HCT116 (cell line): Measurements from ENCODE around the gene TMED7. TPM values are rescaled to one million over a fixed set of nuclear protein-coding genes. Genes with fewer than 3 reads are reported as not detected.

ENCODE experiments used
- ATAC-seq: fragments of 200-7000 bp; cut with Tn5 transposase; 2 replicates; pipeline ENCODE4 v1.9.1; 2020; ENCODE audit warnings: mild to moderate bottlenecking, moderate library complexity
- BruUV-seq: library from RNA; stranded (reverse); fragments of 400-500 nt; replicated peaks from 2 replicates; lab custom pipeline; 2021; lab: Mats Ljungman, UMichigan
- CTCF ChIA-PET: fragments of 300-600 bp; sonication (Branson Sonifier 250); formaldehyde crosslinking; loops from one replicate; lab custom pipeline; 2021; ENCODE audit warnings: antibody characterized with exemption; lab: Charles Lee
- POLR2A ChIA-PET: fragments of 300-600, 350-600 bp; sonication (Branson Sonifier 250); formaldehyde crosslinking; loops from one replicate; lab custom pipeline; 2021; ENCODE audit warnings: antibody characterized with exemption; lab: Charles Lee
- RAD21 ChIA-PET, 2 experiments: fragments of 300-600 bp; sonication (Branson Sonifier 250); formaldehyde crosslinking; loops; one replicate each; lab custom pipeline; 2023; ENCODE audit warnings: low total read pairs in 2 of 2; ENCODE audit not compliant: uncharacterized antibody in 2 of 2, unreplicated experiment in 2 of 2, low non-redundant PET in 1 of 2; lab: Charles Lee
- DNase-seq: peaks from one replicate; pipeline ENCODE4 v3.0.0-alpha.2; 2010; ENCODE audit warnings: low read depth, low spot score
- H2AFZ ChIP-seq: fragments of 200-600 bp; shearing (Covaris generic), sonication (generic); 2 replicates; pipeline ENCODE4 v1.6.1; 2017; ENCODE audit warnings: low read depth, mixed run types, mixed read lengths, antibody characterized with exemption, low read length; ENCODE audit not compliant: poor library complexity, severe bottlenecking
- H3K27ac ChIP-seq: 2 replicates; pipeline ENCODE4 v1.5.1; 2012; ENCODE audit warnings: low read depth, low read length
- H3K27me3 ChIP-seq: fragments of 200-600 bp; sonication (generic); 2 replicates; pipeline ENCODE4 v1.6.1; 2016; ENCODE audit warnings: mixed run types, low read length, mixed read lengths; ENCODE audit not compliant: insufficient read depth
- H3K36me3 ChIP-seq, 2 experiments: fragments of 200-500 bp in 1 of 2; fragments of 200-600 bp in 1 of 2; sonication (Bioruptor generic) in 1 of 2; sonication (generic) in 1 of 2; 2 replicates each; pipeline versions ENCODE4 v1.5.1 to v1.6.1; 2014 to 2016; ENCODE audit warnings: low read length in 2 of 2, inconsistent platforms in 1 of 2, mixed read lengths in 1 of 2, mixed run types in 1 of 2; ENCODE audit not compliant: insufficient read depth in 2 of 2, control insufficient read depth in 1 of 2
- H3K4me1 ChIP-seq, 2 experiments: fragments of 200-600 bp in 1 of 2; sonication (generic) in 1 of 2; 2 replicates each; pipeline versions ENCODE4 v1.5.1 to v1.6.1; 2012 to 2017; ENCODE audit warnings: low read length in 2 of 2, inconsistent platforms in 1 of 2, mild to moderate bottlenecking in 1 of 2, mixed read lengths in 1 of 2, mixed run types in 1 of 2, moderate library complexity in 1 of 2; ENCODE audit not compliant: insufficient read depth in 2 of 2, control insufficient read depth in 1 of 2
- H3K4me2 ChIP-seq: fragments of 200-600 bp; sonication (generic); 2 replicates; pipeline ENCODE4 v1.6.1; 2017; ENCODE audit warnings: mixed run types, low read length, mixed read lengths
- H3K4me3 ChIP-seq, 2 experiments: fragments of 200-600 bp in 1 of 2; sonication (generic) in 1 of 2; replicated peaks in 1 of 2; 2 replicates each; pipeline ENCODE4 v1.5.1; 2011 to 2016; ENCODE audit warnings: low read length in 2 of 2, control low read depth in 1 of 2, low read depth in 1 of 2, mild to moderate bottlenecking in 1 of 2, mixed read lengths in 1 of 2, mixed run types in 1 of 2
- H3K79me2 ChIP-seq: fragments of 200-600 bp; sonication (generic); 2 replicates; pipeline ENCODE4 v1.6.1; 2017; ENCODE audit warnings: mild to moderate bottlenecking, mixed run types, low read length, moderate library complexity, mixed read lengths; ENCODE audit not compliant: insufficient read depth
- H3K9ac ChIP-seq: fragments of 200-600 bp; sonication (generic); 2 replicates; pipeline ENCODE4 v1.6.1; 2016; ENCODE audit warnings: low read length, mixed read lengths
- H3K9me2 ChIP-seq: fragments of 200-600 bp; sonication (generic), shearing (Covaris generic); 2 replicates; pipeline ENCODE4 v1.6.1; 2017; ENCODE audit warnings: mixed run types, mild to moderate bottlenecking, moderate library complexity; ENCODE audit not compliant: insufficient read depth
- H3K9me3 ChIP-seq, 2 experiments: fragments of 200-500 bp in 1 of 2; fragments of 200-600 bp in 1 of 2; sonication (Bioruptor generic) in 1 of 2; sonication (generic) in 1 of 2; 2 replicates each; pipeline ENCODE4 v1.6.1; 2014 to 2017; ENCODE audit warnings: low read length in 2 of 2, mixed read lengths in 2 of 2, inconsistent platforms in 1 of 2, low read depth in 1 of 2, mild to moderate bottlenecking in 1 of 2, mixed run types in 1 of 2, moderate library complexity in 1 of 2; ENCODE audit not compliant: control insufficient read depth in 1 of 2, insufficient read depth in 1 of 2
- H4K20me1 ChIP-seq: fragments of 200-600 bp; sonication (generic), shearing (Covaris generic); 2 replicates; pipeline ENCODE4 v1.6.1; 2017; ENCODE audit warnings: mixed run types, mild to moderate bottlenecking, moderate library complexity; ENCODE audit not compliant: insufficient read depth
- CEBPB ChIP-seq: IDR thresholded peaks from 2 replicates; pipeline ENCODE4 v1.6.1; 2012; ENCODE audit warnings: low read depth
- EGR1 ChIP-seq: IDR thresholded peaks from 2 replicates; pipeline ENCODE4 v1.6.1; 2012; ENCODE audit warnings: low read depth
- FOSL1 ChIP-seq: IDR thresholded peaks from 2 replicates; pipeline ENCODE4 v1.6.1; 2012; ENCODE audit warnings: low read depth
- JUND ChIP-seq: IDR thresholded peaks from 2 replicates; pipeline ENCODE4 v1.6.1; 2012
- POLR2AphosphoS5 ChIP-seq: IDR thresholded peaks from 2 replicates; pipeline ENCODE4 v1.6.1; 2011; ENCODE audit warnings: mild to moderate bottlenecking, low read depth, low read length, moderate library complexity
- SRF ChIP-seq: IDR thresholded peaks from 2 replicates; pipeline ENCODE4 v1.6.1; 2012; ENCODE audit warnings: low read depth
- TCF7L2 ChIP-seq: IDR thresholded peaks from 2 replicates; pipeline ENCODE4 v1.7.0; 2011; ENCODE audit warnings: borderline replicate concordance, inconsistent platforms; ENCODE audit not compliant: insufficient read depth, insufficient read length; ENCODE audit errors: extremely low read depth
- ZNF274 ChIP-seq: fragments of 200-500 bp; sonication (Bioruptor generic); IDR thresholded peaks from 2 replicates; pipeline ENCODE4 v1.6.1; 2014; ENCODE audit warnings: mild to moderate bottlenecking, low read depth, low read length, inconsistent platforms
- intact Hi-C: fragments of 100-400 bp; cut with micrococcal nuclease; formaldehyde crosslinking; loops from 2 replicates; pipeline ENCODE4 v1.10.0; 2022
- total RNA-seq: library from RNA; stranded (reverse); gene quantifications from one replicate; pipeline ENCODE4 v1.2.1, GENCODE V29; 2021; ENCODE audit not compliant: unreplicated experiment
- TF ChIP-seq, protein P1 (sequence below): IDR thresholded peaks from 2 replicates; pipeline ENCODE4 v1.6.1; 2011; ENCODE audit warnings: mild to moderate bottlenecking, low read length, moderate library complexity; ENCODE audit not compliant: insufficient replicate concordance; ENCODE audit errors: extremely low read depth
- TF ChIP-seq, protein P2 (sequence below): IDR thresholded peaks from 2 replicates; pipeline ENCODE4 v1.6.1; 2012
- TF ChIP-seq, protein P3 (sequence below): IDR thresholded peaks from 2 replicates; pipeline ENCODE4 v1.6.1; 2012; ENCODE audit warnings: low read depth
- TF ChIP-seq, protein P4 (sequence below), 3 experiments: fragments of 200-600 bp in 1 of 3; sonication (generic) in 1 of 3; IDR thresholded peaks in 2 of 3; conservative IDR thresholded peaks in 1 of 3; 2 replicates each; pipeline ENCODE4 v1.5.1; 2012 to 2017; ENCODE audit warnings: low read depth in 2 of 3, low read length in 2 of 3, antibody characterized with exemption in 1 of 3, borderline replicate concordance in 1 of 3, control low read depth in 1 of 3, mild to moderate bottlenecking in 1 of 3, mixed read lengths in 1 of 3, mixed run types in 1 of 3, moderate library complexity in 1 of 3; ENCODE audit not compliant: insufficient read depth in 1 of 3

The TMED7 gene
- total RNA-seq, 1 experiment from 2014 or later = 167 TPM

DNA sequence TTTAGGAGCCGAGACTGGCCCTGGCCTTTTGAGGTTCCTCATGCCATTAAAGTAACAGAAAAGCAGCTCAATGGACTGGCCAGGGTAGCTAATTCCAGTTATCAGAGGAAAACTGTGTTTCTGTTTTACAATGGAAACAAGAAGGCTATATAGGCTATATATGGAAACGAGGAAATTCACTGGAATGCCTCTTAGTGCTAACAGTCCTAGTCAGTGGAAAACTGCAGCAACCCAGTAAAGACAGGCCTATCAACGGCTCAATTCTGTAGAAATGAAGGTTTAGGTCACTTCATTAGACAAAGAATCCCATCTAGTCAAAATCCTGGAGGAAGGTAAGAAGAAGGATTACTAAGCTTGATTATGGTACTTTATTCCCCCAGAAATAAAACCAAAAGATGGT lies 20.4 kb downstream of the TMED7 start:
- POLR2A ChIA-PET = interaction anchor here (0.6 kb wide), 1 partner anchor 479 kb away, joined by 3 read pairs; the partner anchor contains the start of gene COMMD10
- H3K79me2 ChIP-seq = peaks cover 58% of the 10 kb centered on the region
- H3K4me1 ChIP-seq = no peaks in the 10 kb centered on the region
- H3K4me2 ChIP-seq = no peak overlapping the region
- TF ChIP-seq JUND (no peak), POLR2AphosphoS5 (no peak), TCF7L2 (no peak)
- TF ChIP-seq, protein P1, sequence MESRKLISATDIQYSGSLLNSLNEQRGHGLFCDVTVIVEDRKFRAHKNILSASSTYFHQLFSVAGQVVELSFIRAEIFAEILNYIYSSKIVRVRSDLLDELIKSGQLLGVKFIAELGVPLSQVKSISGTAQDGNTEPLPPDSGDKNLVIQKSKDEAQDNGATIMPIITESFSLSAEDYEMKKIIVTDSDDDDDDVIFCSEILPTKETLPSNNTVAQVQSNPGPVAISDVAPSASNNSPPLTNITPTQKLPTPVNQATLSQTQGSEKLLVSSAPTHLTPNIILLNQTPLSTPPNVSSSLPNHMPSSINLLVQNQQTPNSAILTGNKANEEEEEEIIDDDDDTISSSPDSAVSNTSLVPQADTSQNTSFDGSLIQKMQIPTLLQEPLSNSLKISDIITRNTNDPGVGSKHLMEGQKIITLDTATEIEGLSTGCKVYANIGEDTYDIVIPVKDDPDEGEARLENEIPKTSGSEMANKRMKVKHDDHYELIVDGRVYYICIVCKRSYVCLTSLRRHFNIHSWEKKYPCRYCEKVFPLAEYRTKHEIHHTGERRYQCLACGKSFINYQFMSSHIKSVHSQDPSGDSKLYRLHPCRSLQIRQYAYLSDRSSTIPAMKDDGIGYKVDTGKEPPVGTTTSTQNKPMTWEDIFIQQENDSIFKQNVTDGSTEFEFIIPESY = no peak
- H3K9me3 ChIP-seq = no peaks in the 10 kb centered on the region
- H3K36me3 ChIP-seq = peaks cover 7 to 15% of the 10 kb centered on the region in 2 experiments
- H4K20me1 ChIP-seq = 0 out of 2 replicates have a peak, but pooled peaks cover 7% of the 10 kb centered on the region
- CTCF ChIA-PET = no interaction called here
- no peaks in the 10 kb centered on the region for H3K9me2 ChIP-seq
- no peak overlapping the region for H3K27ac ChIP-seq
- RAD21 ChIA-PET = no interaction called here
- ATAC-seq (no peak), DNase-seq (no peak)
- H3K4me3 ChIP-seq = no peak overlapping the region
- intact Hi-C loops = no loop called here
- no peaks in the 10 kb centered on the region for H3K27me3 ChIP-seq
- BruUV-seq = no TSS peak
- no peak overlapping the region for H2AFZ ChIP-seq
- no peak overlapping the region for H3K9ac ChIP-seq

DNA sequence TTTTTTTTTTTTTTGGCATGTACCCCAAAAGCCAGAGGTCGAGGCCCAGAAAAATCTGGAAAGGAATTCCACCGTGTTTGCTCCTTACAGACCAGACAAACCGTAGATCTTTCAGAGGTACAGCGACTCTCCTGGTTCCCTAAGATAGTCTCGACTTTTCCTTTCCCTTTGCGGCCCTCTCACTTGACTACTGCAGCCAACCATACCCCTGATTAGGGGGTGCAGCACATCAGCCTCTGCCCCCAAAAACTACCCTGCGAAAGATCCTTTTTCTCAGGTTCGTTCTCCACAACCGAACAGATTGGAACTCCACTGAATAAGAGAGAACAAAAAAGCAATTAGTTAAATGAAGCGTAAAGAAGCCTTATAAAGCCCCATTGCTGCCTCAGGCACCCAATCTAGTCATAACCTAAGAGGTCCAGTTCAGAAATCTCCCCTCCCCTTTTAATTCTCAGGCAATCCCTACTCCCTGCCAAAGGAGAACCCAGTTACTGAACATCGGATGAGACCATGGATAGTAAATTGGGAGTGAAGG lies 23.2 kb downstream of the TMED7 start:
- ATAC-seq (no peak), DNase-seq (no peak)
- intact Hi-C loops = no loop called here
- H4K20me1 ChIP-seq = 0 out of 2 replicates have a peak, but pooled peaks cover 4% of the 10 kb centered on the region
- H3K9ac ChIP-seq = no peak overlapping the region
- H3K27me3 ChIP-seq = no peaks in the 10 kb centered on the region
- peaks cover 7 to 14% of the 10 kb centered on the region in 2 experiments for H3K36me3 ChIP-seq
- H3K9me2 ChIP-seq = no peaks in the 10 kb centered on the region
- peaks cover 35% of the 10 kb centered on the region for H3K79me2 ChIP-seq
- H3K27ac ChIP-seq = no peak overlapping the region
- no peak overlapping the region for H3K4me2 ChIP-seq
- ChIA-PET CTCF (no interaction called here), POLR2A (interaction anchor here (0.6 kb wide), 1 partner anchor 438 kb away, joined by 3 read pairs; no protein-coding TSS in a partner anchor), RAD21 (no interaction called here)
- no peaks in the 10 kb centered on the region for H3K9me3 ChIP-seq
- no peak overlapping the region for H2AFZ ChIP-seq
- no peaks in the 10 kb centered on the region for H3K4me1 ChIP-seq
- no peak overlapping the region for H3K4me3 ChIP-seq
- no TSS peak for BruUV-seq
- no peak for TF ChIP-seq FOSL1
- no peak for TF ChIP-seq SRF
- TF ChIP-seq, protein P2, sequence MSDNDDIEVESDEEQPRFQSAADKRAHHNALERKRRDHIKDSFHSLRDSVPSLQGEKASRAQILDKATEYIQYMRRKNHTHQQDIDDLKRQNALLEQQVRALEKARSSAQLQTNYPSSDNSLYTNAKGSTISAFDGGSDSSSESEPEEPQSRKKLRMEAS = no peak
- TF ChIP-seq ZNF274 = no peak
- TF ChIP-seq, protein P3, sequence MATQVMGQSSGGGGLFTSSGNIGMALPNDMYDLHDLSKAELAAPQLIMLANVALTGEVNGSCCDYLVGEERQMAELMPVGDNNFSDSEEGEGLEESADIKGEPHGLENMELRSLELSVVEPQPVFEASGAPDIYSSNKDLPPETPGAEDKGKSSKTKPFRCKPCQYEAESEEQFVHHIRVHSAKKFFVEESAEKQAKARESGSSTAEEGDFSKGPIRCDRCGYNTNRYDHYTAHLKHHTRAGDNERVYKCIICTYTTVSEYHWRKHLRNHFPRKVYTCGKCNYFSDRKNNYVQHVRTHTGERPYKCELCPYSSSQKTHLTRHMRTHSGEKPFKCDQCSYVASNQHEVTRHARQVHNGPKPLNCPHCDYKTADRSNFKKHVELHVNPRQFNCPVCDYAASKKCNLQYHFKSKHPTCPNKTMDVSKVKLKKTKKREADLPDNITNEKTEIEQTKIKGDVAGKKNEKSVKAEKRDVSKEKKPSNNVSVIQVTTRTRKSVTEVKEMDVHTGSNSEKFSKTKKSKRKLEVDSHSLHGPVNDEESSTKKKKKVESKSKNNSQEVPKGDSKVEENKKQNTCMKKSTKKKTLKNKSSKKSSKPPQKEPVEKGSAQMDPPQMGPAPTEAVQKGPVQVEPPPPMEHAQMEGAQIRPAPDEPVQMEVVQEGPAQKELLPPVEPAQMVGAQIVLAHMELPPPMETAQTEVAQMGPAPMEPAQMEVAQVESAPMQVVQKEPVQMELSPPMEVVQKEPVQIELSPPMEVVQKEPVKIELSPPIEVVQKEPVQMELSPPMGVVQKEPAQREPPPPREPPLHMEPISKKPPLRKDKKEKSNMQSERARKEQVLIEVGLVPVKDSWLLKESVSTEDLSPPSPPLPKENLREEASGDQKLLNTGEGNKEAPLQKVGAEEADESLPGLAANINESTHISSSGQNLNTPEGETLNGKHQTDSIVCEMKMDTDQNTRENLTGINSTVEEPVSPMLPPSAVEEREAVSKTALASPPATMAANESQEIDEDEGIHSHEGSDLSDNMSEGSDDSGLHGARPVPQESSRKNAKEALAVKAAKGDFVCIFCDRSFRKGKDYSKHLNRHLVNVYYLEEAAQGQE = no peak
- TF ChIP-seq EGR1 = no peak
- TF ChIP-seq CEBPB = no peak
- TF ChIP-seq, protein P4, sequence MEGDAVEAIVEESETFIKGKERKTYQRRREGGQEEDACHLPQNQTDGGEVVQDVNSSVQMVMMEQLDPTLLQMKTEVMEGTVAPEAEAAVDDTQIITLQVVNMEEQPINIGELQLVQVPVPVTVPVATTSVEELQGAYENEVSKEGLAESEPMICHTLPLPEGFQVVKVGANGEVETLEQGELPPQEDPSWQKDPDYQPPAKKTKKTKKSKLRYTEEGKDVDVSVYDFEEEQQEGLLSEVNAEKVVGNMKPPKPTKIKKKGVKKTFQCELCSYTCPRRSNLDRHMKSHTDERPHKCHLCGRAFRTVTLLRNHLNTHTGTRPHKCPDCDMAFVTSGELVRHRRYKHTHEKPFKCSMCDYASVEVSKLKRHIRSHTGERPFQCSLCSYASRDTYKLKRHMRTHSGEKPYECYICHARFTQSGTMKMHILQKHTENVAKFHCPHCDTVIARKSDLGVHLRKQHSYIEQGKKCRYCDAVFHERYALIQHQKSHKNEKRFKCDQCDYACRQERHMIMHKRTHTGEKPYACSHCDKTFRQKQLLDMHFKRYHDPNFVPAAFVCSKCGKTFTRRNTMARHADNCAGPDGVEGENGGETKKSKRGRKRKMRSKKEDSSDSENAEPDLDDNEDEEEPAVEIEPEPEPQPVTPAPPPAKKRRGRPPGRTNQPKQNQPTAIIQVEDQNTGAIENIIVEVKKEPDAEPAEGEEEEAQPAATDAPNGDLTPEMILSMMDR (IDR thresholded peaks at IDR 0.05 in 2 of 3, conservative IDR thresholded peaks at IDR 0.05 in 1 of 3; ENCODE audit: borderline replicate concordance in 1 of 3, insufficient read depth in 1 of 3, low read depth in 2 of 3, low read length in 2 of 3) = no peak
